Measurements from ENCODE around the gene CIT.
A peak's percentile ranks its signal among the peaks of the same experiment; 100 is the strongest.

CIT gene

DNA sequence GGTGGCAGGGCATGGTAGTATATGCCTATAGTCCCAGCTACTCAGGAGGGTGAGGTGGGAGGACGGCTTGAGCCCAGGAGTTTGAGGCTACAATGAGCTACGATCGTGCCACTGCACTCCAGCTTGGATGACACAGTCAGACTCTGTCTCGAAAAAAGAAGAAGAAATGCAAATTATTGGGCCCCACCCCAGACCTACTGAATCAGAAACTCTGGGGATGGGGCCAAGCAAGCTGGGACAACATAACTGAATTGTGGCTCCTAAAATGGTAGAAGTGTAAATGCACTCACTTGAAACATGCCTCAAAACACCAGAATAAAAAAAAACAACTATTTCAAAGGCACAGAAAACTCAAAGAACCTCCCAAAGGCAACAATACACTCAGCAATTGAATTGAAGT, 37.0 kb downstream of the CIT start:
- Mint-ChIP-seq H3K27me3 (no peaks in the 10 kb centered on the region), H3K4me3 (no peak overlapping the region), H3K4me1 (peaks cover 6% of the 10 kb centered on the region), H3K36me3 (peaks cover 14% of the 10 kb centered on the region), H3K27ac (no peak overlapping the region), H3K9me3 (peaks cover 6% of the 10 kb centered on the region)
- DNase-seq (ENCODE audit: low spot score in 2 of 2) (no peak), ATAC-seq (ENCODE audit: low read depth) (no peak)

DNA sequence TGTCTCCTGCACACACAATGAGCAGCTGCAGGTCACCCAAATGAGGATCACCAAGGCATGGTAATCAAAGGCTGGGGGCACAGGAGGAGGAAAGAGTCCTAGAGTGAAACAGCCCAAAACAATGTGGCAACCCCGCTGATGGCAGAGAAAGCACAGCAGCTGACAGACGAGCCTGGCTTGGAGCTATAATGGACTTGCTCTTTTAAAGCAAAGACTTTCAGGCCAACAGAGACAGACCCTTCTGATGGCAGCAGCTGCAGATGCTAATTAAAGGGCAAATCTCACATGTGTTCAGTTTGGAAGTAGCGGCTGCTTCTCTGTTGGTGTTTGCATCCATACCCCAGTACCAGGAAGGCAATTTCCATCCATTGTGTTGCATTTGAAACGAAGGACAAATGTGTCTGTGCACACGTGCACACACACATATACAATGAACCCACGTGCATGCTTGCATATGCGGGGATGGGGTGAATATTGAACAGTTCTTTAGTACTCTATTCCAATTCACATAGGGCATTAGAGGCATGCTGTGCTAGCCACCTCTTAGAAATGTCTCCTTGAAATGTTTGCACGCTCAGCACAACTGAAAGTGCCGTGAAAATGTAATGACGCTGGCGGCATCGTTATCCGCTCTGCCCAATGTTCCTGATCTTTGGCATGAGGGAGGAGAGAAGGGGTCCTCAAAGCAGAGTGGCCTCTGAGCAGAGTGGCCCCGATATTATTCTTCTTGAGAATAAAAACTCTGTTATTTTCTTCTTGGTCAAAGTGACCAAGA, 38.1 kb downstream of the CIT start:
- H3K4me1 Mint-ChIP-seq, result peaks cover 6% of the 10 kb centered on the region
- no peak overlapping the region for H3K27ac Mint-ChIP-seq
- no peaks in the 10 kb centered on the region for H3K27me3 Mint-ChIP-seq
- H3K36me3 Mint-ChIP-seq, result peaks cover 13% of the 10 kb centered on the region
- H3K9me3 Mint-ChIP-seq, result peaks cover 6% of the 10 kb centered on the region
- ATAC-seq (ENCODE audit: low read depth) (no peak), DNase-seq (ENCODE audit: low spot score in 2 of 2) (no peak)
- H3K4me3 Mint-ChIP-seq, result no peak overlapping the region

DNA sequence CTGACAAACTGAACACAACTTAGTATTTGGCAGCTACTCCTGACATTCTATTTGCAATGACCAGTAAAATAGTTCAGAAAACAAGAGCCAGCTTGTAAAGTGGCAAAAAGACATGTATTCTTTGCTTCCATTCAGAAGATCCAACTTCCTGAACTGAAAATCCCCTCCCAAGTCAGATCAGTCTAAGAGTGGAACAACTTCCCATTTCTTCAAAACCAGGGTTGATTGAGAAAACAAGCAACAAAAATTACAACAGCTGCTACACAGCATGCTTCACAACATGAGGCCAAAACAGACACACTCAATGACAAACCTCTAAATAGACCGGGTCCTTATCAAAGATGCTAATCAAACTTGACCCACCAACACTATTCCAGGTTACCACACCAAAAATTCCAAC, 40.3 kb downstream of the CIT start:
- DNase-seq (ENCODE audit: low spot score in 2 of 2), result no peak
- H3K9me3 Mint-ChIP-seq, result peaks cover 4% of the 10 kb centered on the region
- H3K4me3 Mint-ChIP-seq, result no peak overlapping the region
- H3K27ac Mint-ChIP-seq, result no peak overlapping the region
- ATAC-seq (ENCODE audit: low read depth), result no peak
- H3K36me3 Mint-ChIP-seq, result peaks cover 6% of the 10 kb centered on the region
- H3K27me3 Mint-ChIP-seq, result no peaks in the 10 kb centered on the region
- H3K4me1 Mint-ChIP-seq, result peaks cover 6% of the 10 kb centered on the region

DNA sequence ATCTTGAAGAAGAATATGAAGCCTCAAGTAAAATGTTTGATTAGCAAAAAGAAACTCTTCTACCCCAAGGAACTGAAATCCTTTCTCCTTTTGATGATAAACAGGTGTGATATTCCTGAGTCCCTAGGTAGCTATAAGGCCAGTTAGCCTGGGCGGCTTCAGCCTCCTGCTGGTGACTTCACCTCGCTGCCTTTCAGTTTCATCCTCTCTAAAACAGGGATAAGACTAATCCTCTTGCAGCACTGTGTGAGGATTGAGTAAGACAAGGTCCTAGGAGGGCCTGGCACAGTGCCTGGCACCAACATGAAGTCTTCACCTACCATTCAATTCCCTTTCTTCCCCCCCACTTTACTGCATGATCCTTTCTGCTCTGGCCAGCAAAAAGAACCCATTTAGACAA, 42.1 kb downstream of the CIT start:
- peak overlapping the region; percentile 26 for H3K27ac Mint-ChIP-seq
- no peak for DNase-seq (ENCODE audit: low spot score in 2 of 2)
- no peaks in the 10 kb centered on the region for H3K27me3 Mint-ChIP-seq
- H3K36me3 Mint-ChIP-seq, result peaks cover 2% of the 10 kb centered on the region
- no peak overlapping the region for H3K4me3 Mint-ChIP-seq
- no peak for ATAC-seq (ENCODE audit: low read depth)
- H3K9me3 Mint-ChIP-seq, result no peaks in the 10 kb centered on the region
- peaks cover 4% of the 10 kb centered on the region for H3K4me1 Mint-ChIP-seq

DNA sequence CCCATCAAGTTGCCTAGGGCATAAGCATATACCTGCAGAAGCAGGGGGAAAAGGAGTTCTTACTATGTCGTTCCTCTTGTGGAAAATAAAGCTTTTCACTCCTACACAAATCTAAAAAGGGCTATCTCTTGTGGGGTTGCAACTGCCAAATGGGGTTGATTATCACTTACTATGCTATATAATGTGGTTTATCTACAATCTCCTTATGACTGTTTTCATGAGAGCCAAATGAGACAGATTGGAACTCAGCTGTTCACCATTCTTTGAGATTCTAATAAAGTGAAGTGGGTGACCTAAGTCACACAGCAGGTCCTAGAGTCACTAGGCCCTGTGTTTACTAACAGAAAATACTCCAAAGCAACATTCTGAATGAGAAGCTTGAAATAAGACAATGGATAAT, 47.7 kb downstream of the CIT start:
- Mint-ChIP-seq H3K36me3 (no peaks in the 10 kb centered on the region), H3K27me3 (no peaks in the 10 kb centered on the region), H3K9me3 (no peaks in the 10 kb centered on the region), H3K27ac (no peak overlapping the region), H3K4me3 (no peak overlapping the region), H3K4me1 (no peaks in the 10 kb centered on the region)
- no peak for DNase-seq (ENCODE audit: low spot score in 2 of 2)
- no peak for ATAC-seq (ENCODE audit: low read depth)

DNA sequence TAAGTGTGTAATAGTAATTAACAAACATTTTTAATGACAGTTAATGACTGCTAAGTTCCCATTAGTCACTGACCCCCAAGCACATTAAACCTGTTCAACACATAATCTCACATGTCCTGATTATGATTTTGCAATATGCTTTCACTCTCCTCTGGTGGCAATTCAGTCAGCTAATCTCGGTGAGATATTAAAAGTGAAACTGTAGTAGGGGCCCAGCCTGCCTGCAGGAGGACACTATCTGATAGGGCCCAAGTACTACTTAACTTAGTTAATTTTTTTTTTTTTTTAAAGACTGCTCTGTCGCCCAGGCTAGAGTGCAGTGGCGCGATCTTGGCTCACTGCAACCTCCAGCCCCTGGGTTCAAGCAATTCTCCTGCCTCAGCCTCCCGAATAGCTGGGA, 48.8 kb downstream of the CIT start:
- Mint-ChIP-seq H3K9me3 (no peaks in the 10 kb centered on the region), H3K4me3 (no peak overlapping the region), H3K27me3 (no peaks in the 10 kb centered on the region), H3K36me3 (no peaks in the 10 kb centered on the region), H3K4me1 (no peaks in the 10 kb centered on the region), H3K27ac (no peak overlapping the region)
- ATAC-seq (ENCODE audit: low read depth), result no peak
- DNase-seq (ENCODE audit: low spot score in 2 of 2), result no peak

DNA sequence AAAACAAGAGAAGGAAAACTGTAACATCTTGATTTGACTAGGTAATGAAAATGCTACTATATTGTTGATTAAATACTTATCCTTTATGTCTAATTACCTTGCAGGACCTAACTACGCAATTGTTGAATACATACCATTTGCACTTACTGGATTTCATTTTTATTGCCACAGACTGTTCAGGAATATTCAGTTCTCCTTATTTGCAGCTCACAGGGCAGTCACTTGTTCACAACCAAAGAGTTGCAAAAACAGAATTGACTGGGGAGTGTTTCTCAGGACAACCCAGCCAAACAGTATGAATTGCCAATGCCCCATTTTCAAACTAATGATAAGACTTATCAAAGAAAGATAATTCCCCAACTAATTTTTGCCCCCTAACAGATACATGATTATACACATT, 49.4 kb downstream of the CIT start:
- no peaks in the 10 kb centered on the region for H3K4me1 Mint-ChIP-seq
- H3K36me3 Mint-ChIP-seq, result no peaks in the 10 kb centered on the region
- no peak for DNase-seq (ENCODE audit: low spot score in 2 of 2)
- H3K4me3 Mint-ChIP-seq, result no peak overlapping the region
- no peaks in the 10 kb centered on the region for H3K9me3 Mint-ChIP-seq
- H3K27ac Mint-ChIP-seq, result no peak overlapping the region
- no peak for ATAC-seq (ENCODE audit: low read depth)
- H3K27me3 Mint-ChIP-seq, result no peaks in the 10 kb centered on the region

DNA sequence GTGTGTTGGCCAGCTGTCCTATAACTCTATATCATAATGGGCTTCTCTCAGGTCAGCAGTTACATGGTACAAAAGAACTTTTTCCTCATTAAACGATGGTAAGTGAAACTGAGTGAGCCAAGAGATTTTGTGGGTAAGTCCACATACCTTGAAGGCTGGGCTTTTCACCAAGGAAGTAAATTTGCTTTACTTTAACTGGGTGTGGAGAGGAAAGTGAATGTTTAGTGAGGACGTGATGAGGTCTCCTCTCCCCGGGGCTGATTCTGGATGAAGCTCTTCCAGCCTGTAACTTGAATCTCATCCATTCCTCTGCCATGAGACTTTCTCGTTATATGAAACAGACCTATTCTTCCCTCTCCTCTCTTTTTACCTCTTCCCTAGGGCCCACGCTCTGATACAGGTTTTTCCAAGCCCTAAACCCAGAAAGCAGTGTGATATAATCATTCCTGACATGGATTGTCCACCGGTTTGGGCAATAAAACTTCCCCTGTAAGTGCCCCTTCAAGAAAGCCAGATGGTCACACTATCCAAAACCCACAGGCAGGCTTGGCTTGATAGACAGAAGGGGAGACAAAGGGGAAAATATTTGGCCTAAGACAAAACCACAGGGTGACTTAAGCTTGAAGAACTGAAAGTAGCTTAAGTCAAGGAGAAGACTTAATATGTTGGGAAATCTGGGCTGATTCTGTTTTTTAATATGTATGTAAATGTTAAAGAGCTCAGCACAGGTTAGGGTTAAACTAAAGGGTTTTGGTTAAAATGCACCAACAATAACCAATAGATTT, 50.3 kb downstream of the CIT start:
- Mint-ChIP-seq H3K27ac (no peak overlapping the region), H3K27me3 (no peaks in the 10 kb centered on the region), H3K4me1 (no peaks in the 10 kb centered on the region), H3K9me3 (no peaks in the 10 kb centered on the region), H3K4me3 (no peak overlapping the region), H3K36me3 (no peaks in the 10 kb centered on the region)
- no peak for ATAC-seq (ENCODE audit: low read depth)
- DNase-seq (ENCODE audit: low spot score in 2 of 2), result no peak

DNA sequence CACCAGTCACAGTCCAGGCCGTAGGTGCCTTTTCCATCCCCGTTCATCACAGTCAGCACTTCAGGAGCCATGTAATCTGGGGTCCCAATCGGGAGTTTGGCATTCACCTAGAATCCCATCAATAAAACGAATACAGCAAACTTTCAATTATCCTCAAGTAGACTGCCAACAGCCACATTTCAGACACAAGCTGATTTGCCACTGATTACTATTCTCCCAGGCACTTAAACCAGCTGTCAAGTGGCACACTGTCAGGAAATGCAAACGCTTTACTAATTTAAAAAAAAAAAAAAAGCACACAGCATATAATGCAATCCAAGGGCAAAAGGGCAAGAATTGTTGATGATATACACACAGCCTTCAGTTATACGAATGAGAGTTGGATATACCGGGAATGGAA, 51.9 kb downstream of the CIT start:
- H3K36me3 Mint-ChIP-seq, result no peaks in the 10 kb centered on the region
- DNase-seq (ENCODE audit: low spot score in 2 of 2), result no peak
- H3K27me3 Mint-ChIP-seq, result no peaks in the 10 kb centered on the region
- no peak overlapping the region for H3K27ac Mint-ChIP-seq
- ATAC-seq (ENCODE audit: low read depth), result no peak
- H3K4me1 Mint-ChIP-seq, result no peaks in the 10 kb centered on the region
- H3K4me3 Mint-ChIP-seq, result no peak overlapping the region
- no peaks in the 10 kb centered on the region for H3K9me3 Mint-ChIP-seq

DNA sequence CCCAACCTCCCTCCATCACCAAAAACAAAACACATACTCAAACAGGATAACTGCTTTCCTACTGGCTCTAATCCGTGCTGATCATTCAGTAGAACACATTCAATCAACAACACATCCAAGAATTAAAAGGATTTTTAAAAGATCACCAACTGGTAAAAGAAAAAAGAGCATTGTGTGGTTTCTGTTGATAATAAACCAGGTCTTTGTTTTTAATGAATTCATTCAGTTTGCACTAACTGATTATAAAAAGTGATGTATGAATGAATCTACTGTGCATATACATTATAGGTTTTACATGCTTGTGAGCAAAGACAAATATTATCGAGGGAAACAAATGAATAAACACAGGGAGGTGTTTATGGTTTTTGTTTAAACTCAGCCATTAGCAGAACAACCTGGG, 55.1 kb downstream of the CIT start:
- H3K27me3 Mint-ChIP-seq, result no peaks in the 10 kb centered on the region

DNA sequence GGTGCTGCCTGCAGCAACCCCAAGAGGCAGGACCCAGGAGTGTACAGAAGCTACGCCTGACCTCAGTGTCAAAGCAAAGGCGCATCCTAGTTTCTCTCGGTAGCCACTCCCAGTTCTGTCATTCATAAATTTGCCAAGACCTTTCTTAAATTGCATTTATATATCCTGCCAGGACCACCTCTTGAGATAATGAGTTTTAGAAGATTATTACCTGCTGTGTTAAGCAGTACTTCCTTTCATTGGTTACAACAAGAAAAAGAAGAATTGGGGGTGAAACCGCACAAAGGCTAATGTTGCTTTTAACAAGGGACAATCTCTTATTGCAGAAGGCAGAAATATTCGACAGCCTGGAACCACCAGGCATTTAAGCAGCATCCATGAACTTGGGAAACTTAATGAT, 57.8 kb downstream of the CIT start:
- Mint-ChIP-seq H3K4me1 (peaks cover 3% of the 10 kb centered on the region), H3K27me3 (no peaks in the 10 kb centered on the region), H3K27ac (no peak overlapping the region), H3K4me3 (no peak overlapping the region), H3K36me3 (no peaks in the 10 kb centered on the region), H3K9me3 (no peaks in the 10 kb centered on the region)
- DNase-seq (ENCODE audit: low spot score in 2 of 2) (no peak), ATAC-seq (ENCODE audit: low read depth) (no peak)

More for the DNA sequence above, 55.1 kb downstream of the CIT start:
- H3K36me3 Mint-ChIP-seq, result no peaks in the 10 kb centered on the region
- no peak overlapping the region for H3K4me3 Mint-ChIP-seq
- DNase-seq (ENCODE audit: low spot score in 2 of 2) (no peak), ATAC-seq (ENCODE audit: low read depth) (no peak)
- no peaks in the 10 kb centered on the region for H3K4me1 Mint-ChIP-seq
- no peaks in the 10 kb centered on the region for H3K9me3 Mint-ChIP-seq
- H3K27ac Mint-ChIP-seq, result no peak overlapping the region

DNA sequence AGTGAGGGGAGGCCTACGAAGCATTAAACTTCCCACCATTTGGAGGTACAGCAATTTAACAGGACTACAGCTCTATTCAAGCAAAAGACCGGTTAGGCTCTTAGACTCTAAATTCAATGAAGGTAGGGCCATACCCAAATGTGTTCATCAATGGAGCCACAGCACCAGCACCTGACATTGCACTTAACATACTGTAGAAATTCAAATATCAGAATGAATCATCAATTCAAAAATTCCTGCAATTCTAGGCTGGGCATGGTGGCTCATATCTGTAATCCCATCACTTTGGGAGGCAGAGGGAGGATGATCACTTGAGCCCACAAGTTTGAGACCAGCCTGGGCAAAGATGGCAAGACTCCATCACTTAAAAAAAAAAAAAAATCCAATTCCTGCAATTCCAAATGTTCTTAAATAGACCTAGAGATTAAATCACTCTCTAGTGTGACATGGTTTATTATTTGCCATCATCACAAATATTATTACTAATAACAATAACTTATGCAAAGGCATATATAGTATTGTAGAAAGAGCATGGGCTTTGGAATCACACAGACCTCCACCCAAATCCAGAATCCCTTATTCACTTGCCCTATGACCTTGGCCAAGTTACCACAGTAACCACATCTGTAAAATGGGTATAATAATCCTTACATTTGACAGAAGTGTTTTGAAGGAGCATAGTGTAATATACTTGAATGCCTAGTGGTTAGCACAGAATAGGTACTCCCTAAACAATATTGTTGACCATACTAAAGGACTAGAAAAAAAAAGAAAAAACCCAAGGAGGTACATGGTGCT, 59.4 kb downstream of the CIT start:
- Mint-ChIP-seq H3K4me1 (peaks cover 3% of the 10 kb centered on the region), H3K27me3 (no peaks in the 10 kb centered on the region), H3K9me3 (no peaks in the 10 kb centered on the region), H3K36me3 (no peaks in the 10 kb centered on the region), H3K27ac (no peak overlapping the region), H3K4me3 (no peak overlapping the region)
- DNase-seq (ENCODE audit: low spot score in 2 of 2) (no peak), ATAC-seq (ENCODE audit: low read depth) (no peak)

DNA sequence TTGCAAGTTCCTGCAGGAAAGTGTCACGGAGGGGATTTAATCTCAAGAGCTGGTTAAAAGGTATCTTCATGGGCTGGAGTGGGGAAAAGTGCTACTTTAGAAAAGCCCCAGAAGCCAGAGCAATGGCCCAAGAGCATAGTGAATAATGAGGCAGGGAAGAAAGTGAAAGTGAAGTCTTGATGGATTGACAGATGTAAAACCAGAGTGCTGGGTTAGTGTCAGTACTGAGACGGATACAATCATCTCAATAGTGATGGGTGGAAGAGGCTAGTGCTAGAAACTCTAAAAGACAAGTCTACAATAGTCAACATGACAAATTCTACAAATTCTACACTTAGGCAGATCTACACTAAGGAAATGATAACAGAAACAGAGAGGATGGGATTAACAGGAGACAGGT, 68.1 kb downstream of the CIT start:
- Mint-ChIP-seq H3K4me3 (no peak overlapping the region), H3K27me3 (no peaks in the 10 kb centered on the region), H3K27ac (no peak overlapping the region), H3K9me3 (peaks cover 2% of the 10 kb centered on the region), H3K36me3 (peaks cover 3% of the 10 kb centered on the region), H3K4me1 (peaks cover 4% of the 10 kb centered on the region)
- DNase-seq (ENCODE audit: low spot score in 2 of 2), result no peak
- ATAC-seq (ENCODE audit: low read depth), result no peak

DNA sequence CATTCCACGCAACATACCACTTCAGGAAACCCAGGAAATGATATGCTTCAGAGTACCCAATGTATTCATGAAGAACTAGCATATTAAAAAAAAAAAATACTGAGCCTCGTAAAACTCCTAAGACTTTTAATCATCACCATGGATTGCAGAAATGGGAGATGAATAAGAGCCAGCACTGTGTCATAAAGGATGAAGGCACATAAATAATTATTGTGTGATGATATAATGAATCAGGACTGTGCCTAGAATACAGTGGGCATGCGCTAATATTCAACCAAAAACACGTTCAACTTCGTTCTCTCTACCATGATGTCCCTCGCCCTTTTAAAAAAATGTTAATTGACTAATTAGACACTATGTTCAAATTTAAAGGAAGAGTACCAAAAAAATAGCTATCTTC, 68.7 kb downstream of the CIT start:
- Mint-ChIP-seq H3K27me3 (no peaks in the 10 kb centered on the region), H3K27ac (no peak overlapping the region), H3K36me3 (peaks cover 3% of the 10 kb centered on the region), H3K4me3 (no peak overlapping the region), H3K4me1 (peaks cover 4% of the 10 kb centered on the region), H3K9me3 (peaks cover 2% of the 10 kb centered on the region)
- DNase-seq (ENCODE audit: low spot score in 2 of 2), result no peak
- ATAC-seq (ENCODE audit: low read depth), result no peak

Data from memory B cell (primary cell).